Skeletal muscle tissue (tissue), 4 donors: Measurements from ENCODE around the gene REPS2. TPM values are rescaled to one million over a fixed set of nuclear protein-coding genes. Genes with fewer than 3 reads are reported as not detected.

Experiments used
- H3K27ac ChIP-seq: one replicate; pipeline ENCODE4 v1.7.0; 2013; ENCODE audit warnings: mild to moderate bottlenecking, low read depth, low read length, inconsistent platforms
- H3K27me3 ChIP-seq, 3 donors: one replicate each; pipeline ENCODE4 v1.7.0; 2013; ENCODE audit warnings: low read length in 3 of 3; ENCODE audit not compliant: control insufficient read depth in 3 of 3, insufficient read depth in 3 of 3
- H3K36me3 ChIP-seq, 3 donors: one replicate each; pipeline ENCODE4 v1.7.0; 2013; ENCODE audit warnings: low read length in 3 of 3; ENCODE audit not compliant: control insufficient read depth in 3 of 3, insufficient read depth in 3 of 3
- H3K4me1 ChIP-seq, 3 donors: one replicate each; pipeline ENCODE4 v1.7.0; 2013; ENCODE audit warnings: low read length in 3 of 3, mild to moderate bottlenecking in 3 of 3; ENCODE audit not compliant: control insufficient read depth in 3 of 3, insufficient read depth in 3 of 3
- H3K4me3 ChIP-seq, 3 donors: one replicate each; pipeline ENCODE4 v1.7.0; 2013; ENCODE audit warnings: low read length in 3 of 3
- H3K9ac ChIP-seq, 3 donors: one replicate each; pipeline ENCODE4 v1.7.0; 2013; ENCODE audit warnings: low read length in 3 of 3, mild to moderate bottlenecking in 3 of 3, moderate library complexity in 2 of 3, low read depth in 1 of 3
- H3K9me3 ChIP-seq, 3 donors: one replicate each; pipeline ENCODE4 v1.7.0; 2013; ENCODE audit warnings: low read length in 3 of 3; ENCODE audit not compliant: control insufficient read depth in 3 of 3
- total RNA-seq: library from RNA; depleted of rRNA; stranded (reverse); fragments of >200 nt; gene quantifications from one replicate; pipeline ENCODE4 v1.2.3, GENCODE V29; 2014
- donor health status: Osteomylitis.

The REPS2 gene
- total RNA-seq, 1 donor from 2014 or later, result 7.8 TPM

DNA sequence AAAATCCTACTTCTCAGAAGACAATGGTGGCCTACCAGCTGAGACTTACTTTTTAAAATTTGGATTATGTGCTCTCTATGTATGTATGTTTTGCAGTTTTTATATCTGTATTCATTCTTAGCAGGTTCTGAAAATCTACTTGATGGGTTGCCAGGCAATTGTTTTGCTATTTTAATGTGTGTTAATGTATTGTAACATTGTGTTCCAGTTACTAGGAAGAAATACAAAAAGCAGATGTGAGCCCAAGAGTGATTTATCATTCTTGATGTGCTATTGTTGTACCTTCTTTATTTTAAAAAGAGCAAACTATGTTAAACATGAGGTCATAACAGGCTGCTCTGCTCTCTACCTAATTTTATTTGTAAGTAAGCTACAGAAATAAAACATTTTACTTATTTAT lies 81.9 kb downstream of the REPS2 start:
- H3K4me1 ChIP-seq, result no peaks in the 10 kb centered on the region
- peaks cover 0 to 7% (median 0%) of the 10 kb centered on the region in 3 donors for H3K27me3 ChIP-seq
- H3K9me3 ChIP-seq, result no peaks in the 10 kb centered on the region
- H3K4me3 ChIP-seq, result no peak overlapping the region
- H3K36me3 ChIP-seq, result no peaks in the 10 kb centered on the region
- no peak overlapping the region for H3K27ac ChIP-seq
- no peak overlapping the region for H3K9ac ChIP-seq

DNA sequence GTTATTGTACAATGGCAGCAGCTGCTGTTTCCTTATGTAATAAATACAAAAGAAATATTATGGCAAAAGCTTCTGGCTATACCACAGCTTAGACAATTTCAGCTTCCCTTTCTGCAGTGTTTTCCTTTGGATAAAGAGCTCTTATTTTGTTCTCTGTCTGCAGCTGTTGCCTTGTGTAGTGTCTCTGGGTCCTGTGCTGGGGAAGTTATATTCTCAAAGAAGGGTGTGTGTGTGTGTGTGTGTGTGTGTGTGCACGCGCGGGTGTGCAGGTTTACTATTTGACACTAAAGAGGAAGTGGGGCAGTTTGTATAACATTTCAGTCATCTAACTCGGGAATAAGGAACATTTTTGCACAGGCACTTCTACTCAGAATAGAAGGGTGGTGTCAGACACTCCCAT lies 83.6 kb downstream of the REPS2 start:
- H3K36me3 ChIP-seq, result no peaks in the 10 kb centered on the region
- no peaks in the 10 kb centered on the region for H3K9me3 ChIP-seq
- H3K27me3 ChIP-seq, result peaks cover 0 to 10% (median 0%) of the 10 kb centered on the region in 3 donors
- no peak overlapping the region for H3K27ac ChIP-seq
- H3K4me1 ChIP-seq, result no peaks in the 10 kb centered on the region
- no peak overlapping the region for H3K9ac ChIP-seq
- no peak overlapping the region for H3K4me3 ChIP-seq

DNA sequence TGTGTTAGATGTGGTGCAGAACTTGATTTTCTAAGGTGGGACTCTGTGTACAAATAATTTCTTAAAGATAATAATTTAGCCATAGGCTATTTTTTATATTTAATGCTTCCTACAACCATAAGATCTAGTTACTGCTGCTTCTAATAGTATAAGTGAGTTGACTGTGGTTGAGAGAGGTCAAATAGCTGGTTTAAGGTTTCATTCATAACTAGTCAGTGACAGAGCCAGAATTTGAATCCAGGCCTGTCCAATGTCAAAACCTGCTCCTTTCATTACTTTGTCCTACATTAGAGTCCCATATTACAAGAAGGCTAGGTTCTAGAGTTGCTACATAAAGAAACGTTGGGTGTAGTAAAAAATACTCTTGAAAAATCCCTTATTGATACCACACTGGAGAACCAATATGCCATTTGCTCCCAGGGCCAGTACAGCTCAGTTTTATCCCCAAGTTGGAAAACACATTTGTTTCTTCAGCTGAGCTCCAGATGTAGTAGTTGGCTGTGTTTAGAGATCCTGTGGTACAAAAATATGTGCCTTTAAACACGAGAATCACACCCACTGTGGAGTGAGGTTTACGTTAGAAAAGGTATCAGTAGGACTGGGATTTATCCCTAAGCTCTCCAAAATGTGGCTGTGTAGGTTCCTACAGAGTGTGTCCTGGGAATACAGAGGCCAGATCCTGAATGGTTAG lies 84.3 kb downstream of the REPS2 start:
- no peak overlapping the region for H3K4me3 ChIP-seq
- H3K36me3 ChIP-seq, result no peaks in the 10 kb centered on the region
- H3K4me1 ChIP-seq, result no peaks in the 10 kb centered on the region
- H3K27me3 ChIP-seq, result peaks cover 0 to 10% (median 0%) of the 10 kb centered on the region in 3 donors
- H3K27ac ChIP-seq, result no peak overlapping the region
- H3K9ac ChIP-seq, result no peak overlapping the region
- no peaks in the 10 kb centered on the region for H3K9me3 ChIP-seq

DNA sequence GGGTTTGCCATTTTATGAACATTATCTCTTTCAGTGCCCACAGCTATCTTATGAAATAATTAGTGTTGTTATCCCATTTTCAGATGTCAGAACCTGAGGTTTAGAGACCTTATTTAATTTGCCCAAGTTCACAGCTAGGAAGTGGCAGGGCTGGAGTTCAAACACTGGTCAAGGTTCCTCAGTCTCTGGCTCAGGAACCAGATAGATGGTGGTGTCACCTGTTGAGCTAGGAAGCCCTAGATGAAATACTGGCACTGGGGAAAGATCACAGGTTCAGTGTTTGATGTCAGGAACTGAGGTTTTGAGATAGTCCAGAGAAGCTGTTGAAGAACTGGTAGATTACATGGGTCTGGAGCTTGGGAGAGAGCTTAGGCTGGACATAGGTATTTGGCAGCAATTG lies 85.4 kb downstream of the REPS2 start:
- H3K9ac ChIP-seq, result no peak overlapping the region
- no peak overlapping the region for H3K4me3 ChIP-seq
- no peak overlapping the region for H3K27ac ChIP-seq
- H3K9me3 ChIP-seq, result no peaks in the 10 kb centered on the region
- peaks cover 0 to 10% (median 0%) of the 10 kb centered on the region in 3 donors for H3K27me3 ChIP-seq
- H3K4me1 ChIP-seq, result no peaks in the 10 kb centered on the region
- no peaks in the 10 kb centered on the region for H3K36me3 ChIP-seq

DNA sequence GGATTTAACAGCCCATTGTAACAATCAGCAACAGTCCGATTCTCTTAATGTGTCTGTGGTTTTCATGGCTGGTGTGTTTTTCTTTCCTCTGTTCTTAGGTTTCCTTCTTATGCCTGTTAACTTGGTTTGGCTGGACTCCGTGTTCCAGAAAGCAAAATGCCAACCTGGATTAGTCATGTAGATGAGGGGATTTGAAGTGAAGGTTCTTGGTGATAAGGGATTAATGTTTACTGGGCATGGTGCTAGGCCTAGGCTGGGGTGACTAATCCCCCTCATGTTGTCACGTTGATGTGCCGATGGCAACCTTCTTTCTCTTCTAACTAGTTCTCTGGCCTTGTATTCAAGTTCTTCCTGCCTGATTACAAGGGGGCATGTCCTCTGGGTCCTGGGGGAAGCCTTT lies 85.9 kb downstream of the REPS2 start:
- Histone ChIP-seq H3K36me3 (no peaks in the 10 kb centered on the region), H3K4me3 (no peak overlapping the region), H3K9me3 (no peaks in the 10 kb centered on the region), H3K9ac (no peak overlapping the region), H3K27ac (no peak overlapping the region), H3K4me1 (no peaks in the 10 kb centered on the region), H3K27me3 (peaks cover 0 to 10% (median 0%) of the 10 kb centered on the region in 3 donors)

DNA sequence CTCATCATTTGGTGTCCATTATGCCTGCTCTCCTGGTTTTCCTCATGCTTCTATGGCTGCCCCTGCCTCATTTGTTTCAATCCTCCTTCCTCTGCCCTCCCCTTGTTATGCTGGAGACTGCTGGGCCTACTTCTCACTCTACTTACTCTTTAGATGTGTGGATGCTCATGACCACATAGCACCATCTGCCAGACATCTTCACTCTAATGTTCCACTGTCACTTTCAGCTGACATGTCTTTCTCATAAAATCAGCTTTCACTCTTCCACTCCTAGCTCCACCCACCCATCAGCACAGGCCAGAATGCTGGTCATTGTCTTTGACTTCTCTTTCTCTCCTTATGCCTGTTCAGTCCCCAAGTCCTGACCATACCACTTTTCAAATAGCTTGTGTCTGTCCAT lies 86.8 kb downstream of the REPS2 start:
- Histone ChIP-seq H3K9me3 (no peaks in the 10 kb centered on the region), H3K36me3 (no peaks in the 10 kb centered on the region), H3K4me1 (no peaks in the 10 kb centered on the region), H3K27me3 (peaks cover 0 to 10% (median 0%) of the 10 kb centered on the region in 3 donors), H3K4me3 (no peak overlapping the region), H3K27ac (no peak overlapping the region), H3K9ac (no peak overlapping the region)

DNA sequence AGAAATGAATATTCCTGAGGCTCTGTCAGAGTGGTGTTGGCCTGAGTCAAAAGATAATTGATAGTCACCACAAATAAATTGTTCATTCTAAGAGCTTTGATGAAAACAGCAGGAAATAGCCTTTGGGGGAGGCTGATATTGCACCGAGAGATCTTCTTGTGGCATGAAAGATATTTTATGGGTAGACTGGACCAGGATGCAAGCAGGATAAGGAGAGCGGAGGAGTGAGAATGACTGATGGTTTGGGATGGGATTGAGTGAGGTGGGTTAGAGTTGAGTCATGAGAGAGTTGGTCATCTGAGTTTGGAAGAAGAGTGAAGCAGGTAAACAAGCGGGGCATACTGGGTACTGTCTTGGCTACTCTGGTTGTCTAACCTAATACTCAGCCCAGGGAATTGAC lies 88.7 kb downstream of the REPS2 start:
- Histone ChIP-seq H3K4me3 (no peak overlapping the region), H3K36me3 (no peaks in the 10 kb centered on the region), H3K9ac (no peak overlapping the region), H3K9me3 (no peaks in the 10 kb centered on the region), H3K27ac (no peak overlapping the region), H3K4me1 (no peaks in the 10 kb centered on the region), H3K27me3 (peaks cover 0 to 10% (median 0%) of the 10 kb centered on the region in 3 donors)

DNA sequence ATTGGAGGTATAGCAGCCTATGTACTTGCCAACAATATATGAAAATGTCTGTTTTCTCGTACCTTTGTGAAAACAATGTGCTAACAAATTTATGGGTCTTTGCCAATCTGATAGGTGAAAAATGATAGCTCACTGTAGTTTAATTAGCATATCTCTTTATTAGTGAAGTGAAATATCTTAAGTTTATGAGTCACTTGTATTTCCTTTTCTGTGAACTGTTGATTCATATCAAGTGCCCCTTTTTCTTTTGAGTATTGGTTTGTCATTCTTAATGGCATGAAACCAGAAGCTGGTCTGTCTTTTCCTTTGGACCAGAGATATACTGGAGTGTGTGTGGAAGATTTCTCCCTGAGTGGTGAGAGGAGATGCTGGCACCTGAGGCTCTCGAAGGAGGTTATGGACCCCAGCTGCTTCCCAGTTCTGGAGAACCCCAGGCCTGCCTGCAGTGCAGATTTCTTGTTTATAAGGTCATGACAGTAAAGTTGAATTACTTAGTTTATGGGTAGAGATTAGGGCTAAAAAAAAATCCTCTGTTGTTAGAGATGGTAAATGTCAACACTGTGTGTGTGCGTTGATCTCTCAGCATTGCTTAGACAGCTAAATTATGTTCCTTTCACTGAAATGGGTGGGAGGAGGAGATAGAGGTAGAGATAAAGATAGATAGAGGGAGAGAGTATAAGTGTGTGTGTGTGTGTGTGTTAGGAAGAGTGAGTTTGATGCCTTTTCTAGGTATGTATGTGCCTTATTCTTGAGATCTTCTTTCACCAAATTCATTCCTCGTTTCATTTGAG lies 89.9 kb downstream of the REPS2 start:
- H3K9ac ChIP-seq, result no peak overlapping the region
- no peaks in the 10 kb centered on the region for H3K36me3 ChIP-seq
- H3K4me3 ChIP-seq, result no peak overlapping the region
- no peaks in the 10 kb centered on the region for H3K9me3 ChIP-seq
- H3K4me1 ChIP-seq, result no peaks in the 10 kb centered on the region
- H3K27ac ChIP-seq, result no peak overlapping the region
- H3K27me3 ChIP-seq, result peaks cover 0 to 10% (median 0%) of the 10 kb centered on the region in 3 donors

DNA sequence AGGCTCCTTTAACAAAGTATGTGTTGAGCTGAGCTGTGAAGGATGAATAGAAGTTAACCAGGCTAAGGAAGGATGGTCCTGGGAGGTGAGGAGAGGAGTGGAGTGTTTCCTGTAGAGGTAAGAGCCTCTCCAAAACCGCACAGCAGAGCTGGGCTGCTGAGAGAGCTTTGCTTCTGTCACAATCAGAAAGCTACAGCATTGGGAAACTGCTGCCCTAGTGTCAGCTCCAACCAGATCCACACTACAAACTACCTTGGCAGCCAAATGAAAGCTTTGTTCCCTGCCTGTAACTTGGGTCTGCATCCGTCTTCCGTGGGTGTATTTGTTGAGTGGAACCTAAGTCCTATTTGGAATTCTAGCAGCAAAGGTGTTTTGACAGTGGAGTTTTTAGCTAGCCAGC lies 91.8 kb downstream of the REPS2 start:
- Histone ChIP-seq H3K4me1 (no peaks in the 10 kb centered on the region), H3K9me3 (no peaks in the 10 kb centered on the region), H3K36me3 (no peaks in the 10 kb centered on the region), H3K27ac (no peak overlapping the region), H3K9ac (no peak overlapping the region), H3K27me3 (peaks cover 0 to 9% (median 0%) of the 10 kb centered on the region in 3 donors), H3K4me3 (no peak overlapping the region)

DNA sequence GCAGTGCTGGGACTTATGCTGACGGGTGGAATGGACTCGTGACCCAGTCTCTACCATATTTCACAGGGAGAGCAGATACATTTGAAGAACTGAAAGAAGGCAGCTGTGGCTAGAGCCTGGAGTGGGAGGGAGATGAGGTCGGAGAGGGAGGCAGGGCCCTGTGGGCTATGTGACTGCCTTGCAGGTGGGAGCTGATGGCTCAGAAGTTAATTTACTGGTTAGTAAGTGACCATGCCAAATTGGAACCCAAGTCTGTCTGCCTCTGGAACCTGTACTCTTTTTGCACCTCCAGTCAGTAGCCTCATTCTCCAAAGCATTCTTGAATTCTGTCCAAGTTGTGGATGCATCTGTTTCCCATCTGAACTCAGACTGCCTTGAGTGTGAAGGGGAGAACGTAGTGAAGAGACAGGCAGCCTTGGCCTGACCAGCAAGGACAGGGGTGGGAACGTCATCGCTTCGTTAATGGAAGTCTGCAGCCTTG lies 92.3 kb downstream of the REPS2 start:
- H3K9ac ChIP-seq, result peak overlapping the region in 1 of 3 donors; percentile 10
- no peaks in the 10 kb centered on the region for H3K9me3 ChIP-seq
- no peak overlapping the region for H3K4me3 ChIP-seq
- H3K27me3 ChIP-seq, result peaks cover 0 to 5% (median 0%) of the 10 kb centered on the region in 3 donors
- no peaks in the 10 kb centered on the region for H3K4me1 ChIP-seq
- no peaks in the 10 kb centered on the region for H3K36me3 ChIP-seq
- no peak overlapping the region for H3K27ac ChIP-seq
